Measurements from ENCODE around the gene CBX4. TPM values are rescaled to one million over a fixed set of nuclear protein-coding genes. Genes with fewer than 3 reads are reported as not detected.

Gene CBX4
- total and polyA plus RNA-seq, 2 of the 13 experiments (the other 11 are each of a cell fraction or from before 2014, with no cell fraction given) = 25.8 to 50.8 TPM

GRCh38 chr17:79839356-79840268 lies at the start of gene CBX4 (continued):
- TF ChIP-seq, protein P1, sequence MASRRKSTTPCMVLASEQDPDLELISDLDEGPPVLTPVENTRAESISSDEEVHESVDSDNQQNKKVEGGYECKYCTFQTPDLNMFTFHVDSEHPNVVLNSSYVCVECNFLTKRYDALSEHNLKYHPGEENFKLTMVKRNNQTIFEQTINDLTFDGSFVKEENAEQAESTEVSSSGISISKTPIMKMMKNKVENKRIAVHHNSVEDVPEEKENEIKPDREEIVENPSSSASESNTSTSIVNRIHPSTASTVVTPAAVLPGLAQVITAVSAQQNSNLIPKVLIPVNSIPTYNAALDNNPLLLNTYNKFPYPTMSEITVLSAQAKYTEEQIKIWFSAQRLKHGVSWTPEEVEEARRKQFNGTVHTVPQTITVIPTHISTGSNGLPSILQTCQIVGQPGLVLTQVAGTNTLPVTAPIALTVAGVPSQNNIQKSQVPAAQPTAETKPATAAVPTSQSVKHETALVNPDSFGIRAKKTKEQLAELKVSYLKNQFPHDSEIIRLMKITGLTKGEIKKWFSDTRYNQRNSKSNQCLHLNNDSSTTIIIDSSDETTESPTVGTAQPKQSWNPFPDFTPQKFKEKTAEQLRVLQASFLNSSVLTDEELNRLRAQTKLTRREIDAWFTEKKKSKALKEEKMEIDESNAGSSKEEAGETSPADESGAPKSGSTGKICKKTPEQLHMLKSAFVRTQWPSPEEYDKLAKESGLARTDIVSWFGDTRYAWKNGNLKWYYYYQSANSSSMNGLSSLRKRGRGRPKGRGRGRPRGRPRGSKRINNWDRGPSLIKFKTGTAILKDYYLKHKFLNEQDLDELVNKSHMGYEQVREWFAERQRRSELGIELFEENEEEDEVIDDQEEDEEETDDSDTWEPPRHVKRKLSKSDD (CRISPR knock-in tag; IDR thresholded peaks at IDR 0.05; ENCODE audit: low read depth) = peak; percentile 75; the same call in 1 of the 2 replicates
- peak in 1 of 2 experiments; percentile 92; a peak in 2 of 4 replicates for TF ChIP-seq KLF16 (CRISPR knock-in tag; IDR thresholded peaks at IDR 0.05)
- TF ChIP-seq, protein P2, sequence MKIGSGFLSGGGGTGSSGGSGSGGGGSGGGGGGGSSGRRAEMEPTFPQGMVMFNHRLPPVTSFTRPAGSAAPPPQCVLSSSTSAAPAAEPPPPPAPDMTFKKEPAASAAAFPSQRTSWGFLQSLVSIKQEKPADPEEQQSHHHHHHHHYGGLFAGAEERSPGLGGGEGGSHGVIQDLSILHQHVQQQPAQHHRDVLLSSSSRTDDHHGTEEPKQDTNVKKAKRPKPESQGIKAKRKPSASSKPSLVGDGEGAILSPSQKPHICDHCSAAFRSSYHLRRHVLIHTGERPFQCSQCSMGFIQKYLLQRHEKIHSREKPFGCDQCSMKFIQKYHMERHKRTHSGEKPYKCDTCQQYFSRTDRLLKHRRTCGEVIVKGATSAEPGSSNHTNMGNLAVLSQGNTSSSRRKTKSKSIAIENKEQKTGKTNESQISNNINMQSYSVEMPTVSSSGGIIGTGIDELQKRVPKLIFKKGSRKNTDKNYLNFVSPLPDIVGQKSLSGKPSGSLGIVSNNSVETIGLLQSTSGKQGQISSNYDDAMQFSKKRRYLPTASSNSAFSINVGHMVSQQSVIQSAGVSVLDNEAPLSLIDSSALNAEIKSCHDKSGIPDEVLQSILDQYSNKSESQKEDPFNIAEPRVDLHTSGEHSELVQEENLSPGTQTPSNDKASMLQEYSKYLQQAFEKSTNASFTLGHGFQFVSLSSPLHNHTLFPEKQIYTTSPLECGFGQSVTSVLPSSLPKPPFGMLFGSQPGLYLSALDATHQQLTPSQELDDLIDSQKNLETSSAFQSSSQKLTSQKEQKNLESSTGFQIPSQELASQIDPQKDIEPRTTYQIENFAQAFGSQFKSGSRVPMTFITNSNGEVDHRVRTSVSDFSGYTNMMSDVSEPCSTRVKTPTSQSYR (CRISPR knock-in tag; IDR thresholded peaks at IDR 0.05; ENCODE audit: borderline replicate concordance) = peak; percentile 55; the same call in 1 of the 2 replicates
- peak; percentile 61; the same call in 1 of the 2 replicates for TF ChIP-seq CC2D1A (CRISPR knock-in tag; IDR thresholded peaks at IDR 0.05)
- TF ChIP-seq SP5 (CRISPR knock-in tag; IDR thresholded peaks at IDR 0.05; ENCODE audit: borderline replicate concordance, low read depth) = peak; percentile 72; the same call in 1 of the 2 replicates
- peak in 1 of 2 experiments; percentile 73; a peak in 1 of 4 replicates for TF ChIP-seq REST (IDR thresholded peaks at IDR 0.05; ENCODE audit: borderline replicate concordance in 1 of 2, low read depth in 1 of 2, low read length in 2 of 2)
- peak; percentile 57 for TF ChIP-seq TFDP2 (CRISPR knock-in tag; IDR thresholded peaks at IDR 0.05)
- TF ChIP-seq, protein P3, sequence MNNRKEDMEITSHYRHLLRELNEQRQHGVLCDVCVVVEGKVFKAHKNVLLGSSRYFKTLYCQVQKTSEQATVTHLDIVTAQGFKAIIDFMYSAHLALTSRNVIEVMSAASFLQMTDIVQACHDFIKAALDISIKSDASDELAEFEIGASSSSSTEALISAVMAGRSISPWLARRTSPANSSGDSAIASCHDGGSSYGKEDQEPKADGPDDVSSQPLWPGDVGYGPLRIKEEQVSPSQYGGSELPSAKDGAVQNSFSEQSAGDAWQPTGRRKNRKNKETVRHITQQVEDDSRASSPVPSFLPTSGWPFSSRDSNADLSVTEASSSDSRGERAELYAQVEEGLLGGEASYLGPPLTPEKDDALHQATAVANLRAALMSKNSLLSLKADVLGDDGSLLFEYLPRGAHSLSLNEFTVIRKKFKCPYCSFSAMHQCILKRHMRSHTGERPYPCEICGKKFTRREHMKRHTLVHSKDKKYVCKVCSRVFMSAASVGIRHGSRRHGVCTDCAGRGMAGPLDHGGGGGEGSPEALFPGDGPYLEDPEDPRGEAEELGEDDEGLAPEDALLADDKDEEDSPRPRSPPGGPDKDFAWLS (CRISPR knock-in tag; IDR thresholded peaks at IDR 0.05; ENCODE audit: borderline replicate concordance) = no peak
- peak; percentile 80 for TF ChIP-seq MED1 (CRISPR knock-in tag; IDR thresholded peaks at IDR 0.05)
- TF ChIP-seq, protein P4, sequence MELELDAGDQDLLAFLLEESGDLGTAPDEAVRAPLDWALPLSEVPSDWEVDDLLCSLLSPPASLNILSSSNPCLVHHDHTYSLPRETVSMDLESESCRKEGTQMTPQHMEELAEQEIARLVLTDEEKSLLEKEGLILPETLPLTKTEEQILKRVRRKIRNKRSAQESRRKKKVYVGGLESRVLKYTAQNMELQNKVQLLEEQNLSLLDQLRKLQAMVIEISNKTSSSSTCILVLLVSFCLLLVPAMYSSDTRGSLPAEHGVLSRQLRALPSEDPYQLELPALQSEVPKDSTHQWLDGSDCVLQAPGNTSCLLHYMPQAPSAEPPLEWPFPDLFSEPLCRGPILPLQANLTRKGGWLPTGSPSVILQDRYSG (CRISPR knock-in tag; IDR thresholded peaks at IDR 0.05) = no peak; the same call in 1 of the 2 replicates
- TF ChIP-seq, protein P5, sequence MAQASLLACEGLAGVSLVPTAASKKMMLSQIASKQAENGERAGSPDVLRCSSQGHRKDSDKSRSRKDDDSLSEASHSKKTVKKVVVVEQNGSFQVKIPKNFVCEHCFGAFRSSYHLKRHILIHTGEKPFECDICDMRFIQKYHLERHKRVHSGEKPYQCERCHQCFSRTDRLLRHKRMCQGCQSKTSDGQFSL (CRISPR knock-in tag; IDR thresholded peaks at IDR 0.05) = 0 out of 2 replicates have a peak, but pooled peaks have one; percentile 68
